Renal cortex interstitium (tissue), 15 donors: ENCODE data around the gene SMDT1. TPM values are rescaled to one million over a fixed set of nuclear protein-coding genes. Genes with fewer than 3 reads are reported as not detected.

ENCODE experiments used
- DNase-seq, 11 donors: peaks; one replicate each; pipeline ENCODE4 v3.0.0-alpha.2; 2013; ENCODE audit warnings: low read depth in 9 of 11, low spot score in 4 of 11; ENCODE audit errors: extremely low read depth in 1 of 11
- long read RNA-seq, 16 experiments: transcript quantifications; one replicate each; lab custom pipeline, GENCODE V29; 2026
- polyA plus RNA-seq, 3 donors: library from polyadenylated mRNA; unstranded; fragments of 120-200 nt; gene quantifications; one replicate each; pipeline ENCODE4 v1.2.1, GENCODE V29; 2013; ENCODE audit not compliant: insufficient read length in 3 of 3

Gene SMDT1
- polyA plus RNA-seq = 100 to 1,000 TPM in 1 of 3 donors, 10 to 100 TPM in 2; 82.6 to 114 (median 98.9) TPM
- long read RNA-seq, donor 1, transcript SMDT1-202 (3 exons, 591 nt) = minor isoform, 7 of 120 reads
- long read RNA-seq, donor 1, transcript SMDT1-201 (3 exons, 1,567 nt) = major isoform, 106 of 120 reads
- long read RNA-seq, donor 1, partial matches to known transcripts = 6 of 120 reads
- long read RNA-seq, donor 1, other reads (novel, unspliced or antisense) = 0 of 120 reads
- long read RNA-seq, donor 2, transcript SMDT1-202 (3 exons, 591 nt) = minor isoform, 8 of 121 reads
- long read RNA-seq, donor 2, transcript SMDT1-201 (3 exons, 1,567 nt) = major isoform, 105 of 121 reads
- long read RNA-seq, donor 2, partial matches to known transcripts = 5 of 121 reads
- long read RNA-seq, donor 2, other reads (novel, unspliced or antisense) = 0 of 121 reads
- long read RNA-seq, donor 3, transcript SMDT1-202 (3 exons, 591 nt) = minor isoform, 5 of 614 reads
- long read RNA-seq, donor 3, transcript SMDT1-201 (3 exons, 1,567 nt) = major isoform, 140 of 614 reads
- long read RNA-seq, donor 3, partial matches to known transcripts = 34 of 614 reads
- long read RNA-seq, donor 3, other reads (novel, unspliced or antisense) = 433 of 614 reads
- long read RNA-seq, donor 4, transcript SMDT1-201 (3 exons, 1,567 nt) = major isoform, 117 of 131 reads
- long read RNA-seq, donor 4, transcript SMDT1-202 (3 exons, 591 nt) = minor isoform, 12 of 131 reads
- long read RNA-seq, donor 4, partial matches to known transcripts = 0 of 131 reads
- long read RNA-seq, donor 4, other reads (novel, unspliced or antisense) = 0 of 131 reads
- long read RNA-seq, donor 5, transcript SMDT1-202 (3 exons, 591 nt) = minor isoform, 13 of 830 reads
- long read RNA-seq, donor 5, transcript SMDT1-203 (2 exons, 556 nt) = minor isoform, 5 of 830 reads
- long read RNA-seq, donor 5, transcript SMDT1-201 (3 exons, 1,567 nt) = major isoform, 258 of 830 reads
- long read RNA-seq, donor 5, partial matches to known transcripts = 64 of 830 reads
- long read RNA-seq, donor 5, other reads (novel, unspliced or antisense) = 490 of 830 reads
- long read RNA-seq, donor 6, transcript SMDT1-202 (3 exons, 591 nt) = minor isoform, 11 of 135 reads
- long read RNA-seq, donor 6, transcript SMDT1-201 (3 exons, 1,567 nt) = major isoform, 112 of 135 reads
- long read RNA-seq, donor 6, partial matches to known transcripts = 8 of 135 reads
- long read RNA-seq, donor 6, other reads (novel, unspliced or antisense) = 0 of 135 reads
- long read RNA-seq, donor 7, transcript SMDT1-202 (3 exons, 591 nt) = minor isoform, 8 of 710 reads
- long read RNA-seq, donor 7, transcript SMDT1-201 (3 exons, 1,567 nt) = major isoform, 126 of 710 reads
- long read RNA-seq, donor 7, partial matches to known transcripts = 47 of 710 reads
- long read RNA-seq, donor 7, other reads (novel, unspliced or antisense) = 528 of 710 reads
- long read RNA-seq, donor 8, transcript SMDT1-201 (3 exons, 1,567 nt) = major isoform, 203 of 805 reads
- long read RNA-seq, donor 8, transcript SMDT1-202 (3 exons, 591 nt) = minor isoform, 17 of 805 reads
- long read RNA-seq, donor 8, transcript SMDT1-203 (2 exons, 556 nt) = minor isoform, 7 of 805 reads
- long read RNA-seq, donor 8, partial matches to known transcripts = 10 of 805 reads
- long read RNA-seq, donor 8, other reads (novel, unspliced or antisense) = 568 of 805 reads
- long read RNA-seq, donor 9, transcript SMDT1-201 (3 exons, 1,567 nt) = major isoform, 131 of 138 reads
- long read RNA-seq, donor 9, transcript SMDT1-202 (3 exons, 591 nt) = minor isoform, 6 of 138 reads
- long read RNA-seq, donor 9, partial matches to known transcripts = 0 of 138 reads
- long read RNA-seq, donor 9, other reads (novel, unspliced or antisense) = 0 of 138 reads
- long read RNA-seq, donor 10, transcript SMDT1-202 (3 exons, 591 nt) = minor isoform, 12 of 171 reads
- long read RNA-seq, donor 10, transcript SMDT1-201 (3 exons, 1,567 nt) = major isoform, 153 of 171 reads
- long read RNA-seq, donor 10, partial matches to known transcripts = 0 of 171 reads
- long read RNA-seq, donor 10, other reads (novel, unspliced or antisense) = 5 of 171 reads
- long read RNA-seq, donor 11, transcript SMDT1-201 (3 exons, 1,567 nt) = major isoform, 90 of 93 reads
- long read RNA-seq, donor 11, partial matches to known transcripts = 0 of 93 reads
- long read RNA-seq, donor 11, other reads (novel, unspliced or antisense) = 0 of 93 reads
- long read RNA-seq, donor 12, transcript SMDT1-201 (3 exons, 1,567 nt) = major isoform, 55 of 411 reads
- long read RNA-seq, donor 12, transcript SMDT1-202 (3 exons, 591 nt) = minor isoform, 5 of 411 reads
- long read RNA-seq, donor 12, partial matches to known transcripts = 59 of 411 reads
- long read RNA-seq, donor 12, other reads (novel, unspliced or antisense) = 292 of 411 reads
- long read RNA-seq, donor 13, transcript SMDT1-202 (3 exons, 591 nt) = minor isoform, 28 of 273 reads
- long read RNA-seq, donor 13, transcript SMDT1-201 (3 exons, 1,567 nt) = major isoform, 214 of 273 reads
- long read RNA-seq, donor 13, partial matches to known transcripts = 27 of 273 reads
- long read RNA-seq, donor 13, other reads (novel, unspliced or antisense) = 0 of 273 reads
- long read RNA-seq, donor 14, transcript SMDT1-201 (3 exons, 1,567 nt) = major isoform, 95 of 104 reads
- long read RNA-seq, donor 14, transcript SMDT1-202 (3 exons, 591 nt) = minor isoform, 7 of 104 reads
- long read RNA-seq, donor 14, partial matches to known transcripts = 0 of 104 reads
- long read RNA-seq, donor 14, other reads (novel, unspliced or antisense) = 0 of 104 reads
- long read RNA-seq, donor 15, transcript SMDT1-201 (3 exons, 1,567 nt) = major isoform, 68 of 72 reads
- long read RNA-seq, donor 15, partial matches to known transcripts = 0 of 72 reads
- long read RNA-seq, donor 15, other reads (novel, unspliced or antisense) = 0 of 72 reads
- long read RNA-seq, donor 16, transcript SMDT1-203 (2 exons, 556 nt) = minor isoform, 7 of 470 reads
- long read RNA-seq, donor 16, transcript SMDT1-201 (3 exons, 1,567 nt) = major isoform, 408 of 470 reads
- long read RNA-seq, donor 16, transcript SMDT1-202 (3 exons, 591 nt) = minor isoform, 33 of 470 reads
- long read RNA-seq, donor 16, partial matches to known transcripts = 7 of 470 reads
- long read RNA-seq, donor 16, other reads (novel, unspliced or antisense) = 15 of 470 reads

GRCh38 chr22:42079319-42080251, at the start of gene SMDT1:
Gene SMDT1, plus strand, starts transcription at chr22:42079700. Its CDS starts 69 bp downstream, at chr22:42079769.
- peak; percentile 94 to 98 (median 98) for DNase-seq

- no peak for DNase-seq
These were observed 46.0 kb upstream of the SMDT1 start for GRCh38 chr22:42033263-42034181.

GRCh38 chr22:42035256-42035655, 44.2 kb upstream of the SMDT1 start:
- no peak for DNase-seq

- no peak for DNase-seq
These were observed 40.2 kb upstream of the SMDT1 start for GRCh38 chr22:42039271-42039670.

GRCh38 chr22:42041784-42042183, 37.7 kb upstream of the SMDT1 start:
- DNase-seq = no peak

GRCh38 chr22:42050641-42051180, 28.8 kb upstream of the SMDT1 start:
- no peak for DNase-seq

- no peak for DNase-seq
These were observed 26.7 kb upstream of the SMDT1 start for GRCh38 chr22:42052765-42053164.

GRCh38 chr22:42056757-42057511, 22.6 kb upstream of the SMDT1 start:
- DNase-seq = no peak

- no peak for DNase-seq
These were observed 19.0 kb upstream of the SMDT1 start for GRCh38 chr22:42060489-42060888.

GRCh38 chr22:42061041-42061440, 18.5 kb upstream of the SMDT1 start:
- no peak for DNase-seq

- DNase-seq = no peak
These were observed 16.9 kb upstream of the SMDT1 start for GRCh38 chr22:42062506-42063170.

- no peak for DNase-seq
These were observed 14.9 kb upstream of the SMDT1 start for GRCh38 chr22:42064629-42065028.
